Stomach (tissue), 4 donors: ENCODE measurements around the gene ZNF385C.

Source experiments
- POLR2AphosphoS5 ChIP-seq, 3 donors: sonication (generic); formaldehyde crosslinking; IDR thresholded peaks; one replicate each; pipeline ENCODE4 v1.6.1; 2016; ENCODE audit warnings: antibody characterized with exemption in 3 of 3
- TF ChIP-seq, protein P1 (sequence below), 7 experiments: fragments of 450-650 bp in 4 of 7; fragments of 200-600 bp in 3 of 7; sonication (generic) in 3 of 7; IDR thresholded peaks; one replicate each; pipeline ENCODE4 v1.5.1; 2016 to 2019; ENCODE audit warnings: antibody characterized with exemption in 7 of 7, control low read depth in 2 of 7, mild to moderate bottlenecking in 1 of 7

DNA sequence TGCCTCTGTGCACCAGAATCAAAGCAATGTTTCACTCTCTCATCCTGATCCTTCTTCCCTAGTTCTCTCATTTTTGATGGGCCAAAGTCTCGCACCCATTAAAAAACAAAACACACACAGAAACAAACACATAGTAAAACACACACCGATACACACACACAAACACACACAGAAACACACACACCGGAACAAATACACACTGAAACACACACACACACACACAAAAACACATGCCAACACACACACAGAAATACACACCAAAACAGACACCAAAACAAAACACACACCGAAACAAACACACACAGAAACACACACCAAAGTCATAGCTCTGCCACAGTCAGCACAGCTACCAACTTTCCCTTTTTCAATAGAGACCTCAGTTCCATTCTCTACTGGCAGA lies 33.0 kb upstream of the ZNF385C start:
- TF ChIP-seq, protein P1, sequence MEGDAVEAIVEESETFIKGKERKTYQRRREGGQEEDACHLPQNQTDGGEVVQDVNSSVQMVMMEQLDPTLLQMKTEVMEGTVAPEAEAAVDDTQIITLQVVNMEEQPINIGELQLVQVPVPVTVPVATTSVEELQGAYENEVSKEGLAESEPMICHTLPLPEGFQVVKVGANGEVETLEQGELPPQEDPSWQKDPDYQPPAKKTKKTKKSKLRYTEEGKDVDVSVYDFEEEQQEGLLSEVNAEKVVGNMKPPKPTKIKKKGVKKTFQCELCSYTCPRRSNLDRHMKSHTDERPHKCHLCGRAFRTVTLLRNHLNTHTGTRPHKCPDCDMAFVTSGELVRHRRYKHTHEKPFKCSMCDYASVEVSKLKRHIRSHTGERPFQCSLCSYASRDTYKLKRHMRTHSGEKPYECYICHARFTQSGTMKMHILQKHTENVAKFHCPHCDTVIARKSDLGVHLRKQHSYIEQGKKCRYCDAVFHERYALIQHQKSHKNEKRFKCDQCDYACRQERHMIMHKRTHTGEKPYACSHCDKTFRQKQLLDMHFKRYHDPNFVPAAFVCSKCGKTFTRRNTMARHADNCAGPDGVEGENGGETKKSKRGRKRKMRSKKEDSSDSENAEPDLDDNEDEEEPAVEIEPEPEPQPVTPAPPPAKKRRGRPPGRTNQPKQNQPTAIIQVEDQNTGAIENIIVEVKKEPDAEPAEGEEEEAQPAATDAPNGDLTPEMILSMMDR (IDR thresholded peaks at IDR 0.05): no peak
- no peak for TF ChIP-seq POLR2AphosphoS5 (IDR thresholded peaks at IDR 0.05)
